ENCODE measurements around the gene KDM1A.

DNA sequence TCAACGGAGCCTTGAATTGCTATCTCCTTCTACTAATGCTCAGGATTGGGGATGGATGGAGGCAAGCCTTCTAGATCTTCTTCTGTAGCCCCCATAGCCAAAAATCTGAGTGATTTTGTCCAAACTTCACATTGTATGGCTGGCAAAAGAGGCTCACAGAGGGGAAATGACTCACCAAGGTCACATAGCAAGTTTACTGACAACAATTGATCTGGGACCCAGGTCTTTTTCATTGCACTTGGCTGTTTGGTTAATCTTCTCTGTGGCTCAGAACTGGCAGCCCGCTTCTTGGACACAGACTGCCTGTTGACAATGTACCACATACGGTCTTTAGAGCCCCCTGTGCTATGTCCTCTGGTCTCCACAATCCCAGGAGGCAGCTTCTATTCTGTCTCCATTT is 43.6 kb upstream of the KDM1A start:
- TF ChIP-seq, protein P1, sequence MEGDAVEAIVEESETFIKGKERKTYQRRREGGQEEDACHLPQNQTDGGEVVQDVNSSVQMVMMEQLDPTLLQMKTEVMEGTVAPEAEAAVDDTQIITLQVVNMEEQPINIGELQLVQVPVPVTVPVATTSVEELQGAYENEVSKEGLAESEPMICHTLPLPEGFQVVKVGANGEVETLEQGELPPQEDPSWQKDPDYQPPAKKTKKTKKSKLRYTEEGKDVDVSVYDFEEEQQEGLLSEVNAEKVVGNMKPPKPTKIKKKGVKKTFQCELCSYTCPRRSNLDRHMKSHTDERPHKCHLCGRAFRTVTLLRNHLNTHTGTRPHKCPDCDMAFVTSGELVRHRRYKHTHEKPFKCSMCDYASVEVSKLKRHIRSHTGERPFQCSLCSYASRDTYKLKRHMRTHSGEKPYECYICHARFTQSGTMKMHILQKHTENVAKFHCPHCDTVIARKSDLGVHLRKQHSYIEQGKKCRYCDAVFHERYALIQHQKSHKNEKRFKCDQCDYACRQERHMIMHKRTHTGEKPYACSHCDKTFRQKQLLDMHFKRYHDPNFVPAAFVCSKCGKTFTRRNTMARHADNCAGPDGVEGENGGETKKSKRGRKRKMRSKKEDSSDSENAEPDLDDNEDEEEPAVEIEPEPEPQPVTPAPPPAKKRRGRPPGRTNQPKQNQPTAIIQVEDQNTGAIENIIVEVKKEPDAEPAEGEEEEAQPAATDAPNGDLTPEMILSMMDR (IDR thresholded peaks at IDR 0.05), result no peak
- no peak for TF ChIP-seq POLR2AphosphoS5 (IDR thresholded peaks at IDR 0.05)
